ENCODE results near the gene DVL1. TPM values are rescaled to one million over a fixed set of nuclear protein-coding genes. Genes with fewer than 3 reads are reported as not detected.
A peak's percentile ranks its signal among the peaks of the same experiment; 100 is the strongest.

Gene DVL1
- total and polyA plus RNA-seq, 9 of the 15 experiments (the other 6 are each of a cell fraction or from before 2014, with no cell fraction given): 0.62 to 135 (median 24.3) TPM

DNA sequence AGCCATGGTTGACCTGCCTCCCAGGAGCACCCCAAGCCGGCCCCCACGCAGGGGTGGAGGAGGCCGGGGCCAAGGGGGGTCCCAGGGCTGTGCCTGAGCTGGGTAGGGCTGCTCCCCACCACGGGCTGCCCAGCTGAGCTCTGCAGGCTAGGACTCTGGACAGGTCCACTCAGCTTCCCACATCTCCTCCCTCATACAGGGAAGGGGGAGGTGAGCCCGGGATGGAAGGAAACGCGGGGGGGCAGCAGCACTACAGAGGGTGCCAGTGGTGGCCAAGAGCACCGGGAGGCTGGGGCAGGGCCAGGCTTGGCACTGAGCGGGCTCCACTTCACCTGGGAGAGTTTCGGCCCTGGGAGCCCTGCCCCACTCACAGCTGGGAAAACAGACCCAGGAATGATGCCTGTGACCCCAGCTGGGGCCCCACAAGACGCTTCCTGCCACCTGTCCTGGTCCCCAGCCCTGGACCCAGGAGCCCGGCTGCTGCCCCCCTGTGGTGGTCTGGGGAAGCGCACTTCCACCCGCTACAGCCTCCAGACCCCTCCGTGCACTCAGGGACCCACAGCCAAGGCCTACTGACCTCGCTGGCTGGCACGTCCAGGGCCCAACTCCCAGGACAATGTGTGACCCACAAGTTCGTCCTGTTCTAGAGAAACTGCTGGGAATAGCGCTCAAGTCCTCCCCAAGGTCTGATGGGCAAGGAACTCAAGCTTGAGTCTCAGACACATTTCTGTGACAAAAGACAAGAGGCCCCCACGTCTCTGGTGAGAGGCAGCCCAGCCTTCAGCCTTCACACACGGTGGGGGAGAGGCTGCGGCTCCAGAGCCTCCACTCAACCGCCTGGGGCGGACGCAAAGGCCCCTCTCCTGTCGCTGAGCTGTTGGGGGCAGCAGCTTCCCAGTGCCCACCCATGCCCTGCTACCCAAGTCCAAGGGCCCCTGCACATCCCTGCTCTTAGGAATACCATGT lies 22.8 kb upstream of the DVL1 start (continued):
- TF ChIP-seq TEAD1 (CRISPR knock-in tag; IDR thresholded peaks at IDR 0.05) (no peak), SMAD4 (CRISPR knock-in tag; conservative IDR thresholded peaks at IDR 0.05) (no peak), CREM (IDR thresholded peaks at IDR 0.05; ENCODE audit: low read depth) (0 out of 2 replicates have a peak, but pooled peaks have one; percentile 27), GATAD2B (IDR thresholded peaks at IDR 0.05; ENCODE audit: borderline replicate concordance) (no peak), HCFC1 (IDR thresholded peaks at IDR 0.05; ENCODE audit: low read depth, low read length) (peak; percentile 30; the same call in 1 of the 2 replicates), MAFF (IDR thresholded peaks at IDR 0.05; ENCODE audit: low read length) (no peak), CBFA2T3 (IDR thresholded peaks at IDR 0.05) (no peak), ZNF507 (tag; conservative IDR thresholded peaks at IDR 0.05) (no peak), TFAM (CRISPR knock-in tag; conservative IDR thresholded peaks at IDR 0.05) (no peak), PML (IDR thresholded peaks at IDR 0.05; ENCODE audit: low read length) (no peak; the same call in 1 of the 2 replicates)
- TF ChIP-seq, protein P1, sequence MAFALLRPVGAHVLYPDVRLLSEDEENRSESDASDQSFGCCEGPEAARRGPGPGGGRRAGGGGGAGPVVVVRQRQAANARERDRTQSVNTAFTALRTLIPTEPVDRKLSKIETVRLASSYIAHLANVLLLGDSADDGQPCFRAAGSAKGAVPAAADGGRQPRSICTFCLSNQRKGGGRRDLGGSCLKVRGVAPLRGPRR (CRISPR knock-in tag; IDR thresholded peaks at IDR 0.05): no peak
- TF ChIP-seq, protein P2, sequence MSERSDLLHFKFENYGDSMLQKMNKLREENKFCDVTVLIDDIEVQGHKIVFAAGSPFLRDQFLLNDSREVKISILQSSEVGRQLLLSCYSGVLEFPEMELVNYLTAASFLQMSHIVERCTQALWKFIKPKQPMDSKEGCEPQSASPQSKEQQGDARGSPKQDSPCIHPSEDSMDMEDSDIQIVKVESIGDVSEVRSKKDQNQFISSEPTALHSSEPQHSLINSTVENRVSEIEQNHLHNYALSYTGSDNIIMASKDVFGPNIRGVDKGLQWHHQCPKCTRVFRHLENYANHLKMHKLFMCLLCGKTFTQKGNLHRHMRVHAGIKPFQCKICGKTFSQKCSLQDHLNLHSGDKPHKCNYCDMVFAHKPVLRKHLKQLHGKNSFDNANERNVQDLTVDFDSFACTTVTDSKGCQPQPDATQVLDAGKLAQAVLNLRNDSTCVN (CRISPR knock-in tag; IDR thresholded peaks at IDR 0.05): no peak
